ENCODE data around the gene ATF5.
"Not testable (repeated sequence)": the region's sequence is repeated elsewhere in the genome, so short reads cannot be mapped to it uniquely, and the experiment has no call there.

ATF5 gene

DNA sequence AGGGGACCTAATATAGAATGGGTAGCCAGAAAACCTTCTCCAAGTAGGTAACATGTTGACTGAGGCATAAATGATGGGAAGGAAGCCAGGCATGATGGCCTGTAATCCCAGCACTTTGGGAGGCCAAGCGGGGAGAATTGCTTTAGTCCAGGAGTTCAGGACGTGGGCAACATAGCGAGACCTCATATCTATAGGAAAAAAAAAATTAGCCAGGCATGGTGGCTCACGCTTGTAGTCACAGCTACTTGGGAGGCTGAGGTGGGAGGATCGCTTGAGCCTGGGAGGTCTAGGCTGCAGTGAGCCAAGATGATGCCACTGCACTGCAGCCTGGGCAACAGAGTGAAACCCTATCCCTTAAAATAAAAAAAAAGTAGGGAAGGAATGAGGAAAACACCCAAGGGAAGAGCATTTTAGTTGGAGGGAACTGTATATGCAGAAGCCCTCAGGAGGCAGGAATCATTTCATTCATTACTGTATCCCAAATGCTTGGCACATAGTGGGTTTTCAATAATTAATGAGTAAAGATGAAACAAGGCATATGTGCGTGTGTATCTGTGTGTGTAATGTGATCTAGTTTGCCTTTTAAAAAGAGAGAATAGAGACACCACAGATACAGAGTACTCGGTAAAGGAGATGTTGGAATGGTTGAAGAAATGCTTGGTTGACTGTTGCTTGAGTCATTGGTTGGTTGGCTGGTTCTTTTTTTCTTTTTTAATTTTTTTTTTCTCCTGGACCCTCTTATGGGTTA lies 2.5 kb downstream of the ATF5 start:
- WGBS, 2 experiments, result 92 to 94% methylated on average over 7 of the region's 7 CpGs
- peaks cover 16% of the 10 kb centered on the region for H3K36me3 ChIP-seq (ENCODE audit: control insufficient read depth, insufficient read depth, low read length)

DNA sequence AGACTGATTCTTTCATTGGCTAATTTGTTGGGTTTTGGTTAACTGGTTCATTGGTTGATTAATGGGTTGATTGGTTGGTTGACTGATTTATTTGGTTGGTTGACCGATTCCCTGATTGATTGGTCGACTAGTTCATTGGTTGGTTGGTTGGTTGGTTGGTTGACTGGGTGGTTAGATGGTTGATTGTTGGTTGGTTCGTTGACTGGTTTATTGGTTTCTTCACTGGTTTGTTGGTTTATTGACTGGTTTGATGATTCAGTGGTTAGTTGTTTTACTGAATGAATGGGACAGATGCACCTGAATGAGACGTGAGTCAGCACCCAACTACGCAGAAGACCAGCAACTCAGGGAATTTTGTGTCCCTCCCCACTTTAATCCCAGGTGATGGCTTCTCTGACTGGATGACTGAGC lies 3.0 kb downstream of the ATF5 start:
- Histone ChIP-seq H3K9me3 (ENCODE audit: control insufficient read depth, low read length) (no peaks in the 10 kb centered on the region), H3K4me3 (ENCODE audit: insufficient read depth, low read depth, low read length) (no peak overlapping the region), H3K27ac (ENCODE audit: insufficient read depth, low read depth, low read length, poor library complexity, severe bottlenecking) (no peak overlapping the region), H3K4me1 (ENCODE audit: control insufficient read depth, insufficient read depth, low read length) (peaks cover 7% of the 10 kb centered on the region), H3K27me3 (ENCODE audit: control insufficient read depth, insufficient read depth, low read length, poor library complexity, severe bottlenecking) (no peaks in the 10 kb centered on the region), H3K36me3 (ENCODE audit: control insufficient read depth, insufficient read depth, low read length) (peaks cover 10% of the 10 kb centered on the region)
- 89 to 94% methylated on average over 5 of the region's 5 CpGs for WGBS, 2 experiments

More for the DNA sequence above, 2.5 kb downstream of the ATF5 start:
- no peak overlapping the region for H3K27ac ChIP-seq (ENCODE audit: insufficient read depth, low read depth, low read length, poor library complexity, severe bottlenecking)
- H3K4me3 ChIP-seq (ENCODE audit: insufficient read depth, low read depth, low read length), result no peak overlapping the region
- peaks cover 10% of the 10 kb centered on the region for H3K4me1 ChIP-seq (ENCODE audit: control insufficient read depth, insufficient read depth, low read length)
- H3K9me3 ChIP-seq (ENCODE audit: control insufficient read depth, low read length), result no peaks in the 10 kb centered on the region
- H3K27me3 ChIP-seq (ENCODE audit: control insufficient read depth, insufficient read depth, low read length, poor library complexity, severe bottlenecking), result no peaks in the 10 kb centered on the region

DNA sequence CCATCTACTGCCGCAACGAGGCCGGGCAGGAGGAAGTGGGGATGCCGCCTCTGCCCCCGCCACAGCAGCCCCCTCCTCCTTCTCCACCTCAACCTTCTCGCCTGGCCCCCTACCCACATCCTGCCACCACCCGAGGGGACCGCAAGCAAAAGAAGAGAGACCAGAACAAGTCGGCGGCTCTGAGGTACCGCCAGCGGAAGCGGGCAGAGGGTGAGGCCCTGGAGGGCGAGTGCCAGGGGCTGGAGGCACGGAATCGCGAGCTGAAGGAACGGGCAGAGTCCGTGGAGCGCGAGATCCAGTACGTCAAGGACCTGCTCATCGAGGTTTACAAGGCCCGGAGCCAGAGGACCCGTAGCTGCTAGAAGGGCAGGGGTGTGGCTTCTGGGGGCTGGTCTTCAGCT lies 3.7 kb downstream of the ATF5 start:
- Histone ChIP-seq H3K27ac (ENCODE audit: insufficient read depth, low read depth, low read length, poor library complexity, severe bottlenecking) (no peak overlapping the region), H3K9me3 (ENCODE audit: control insufficient read depth, low read length) (no peaks in the 10 kb centered on the region), H3K36me3 (ENCODE audit: control insufficient read depth, insufficient read depth, low read length) (peaks cover 4% of the 10 kb centered on the region), H3K27me3 (ENCODE audit: control insufficient read depth, insufficient read depth, low read length, poor library complexity, severe bottlenecking) (no peaks in the 10 kb centered on the region), H3K4me3 (ENCODE audit: insufficient read depth, low read depth, low read length) (no peak overlapping the region), H3K4me1 (ENCODE audit: control insufficient read depth, insufficient read depth, low read length) (peaks cover 6% of the 10 kb centered on the region)
- 95 to 97% methylated on average over 25 of the region's 25 CpGs for WGBS, 2 experiments

DNA sequence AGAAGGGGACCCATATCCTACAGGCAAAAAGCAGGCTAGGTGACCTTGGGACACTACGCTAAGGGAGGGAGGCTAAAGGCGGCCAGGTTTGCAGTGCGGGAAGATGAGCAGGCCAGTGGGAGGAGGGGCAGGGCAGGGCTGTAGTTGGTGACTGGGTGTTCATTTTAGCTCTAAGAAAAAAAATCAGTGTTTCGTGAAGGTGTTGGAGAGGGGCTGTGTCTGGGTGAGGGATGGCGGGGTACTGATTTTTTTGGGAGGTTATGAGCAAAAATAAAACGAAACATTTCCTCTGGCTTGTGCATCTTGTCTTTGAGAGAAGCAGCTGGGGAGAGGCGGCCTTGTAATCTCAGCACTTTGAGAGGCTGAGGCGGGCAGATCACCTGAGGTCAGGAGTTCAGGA lies 4.6 kb downstream of the ATF5 start:
- 85 to 88% methylated on average over 8 of the region's 8 CpGs for WGBS, 2 experiments
- Histone ChIP-seq H3K36me3 (ENCODE audit: control insufficient read depth, insufficient read depth, low read length) (no peaks in the 10 kb centered on the region), H3K9me3 (ENCODE audit: control insufficient read depth, low read length) (no peaks in the 10 kb centered on the region), H3K27me3 (ENCODE audit: control insufficient read depth, insufficient read depth, low read length, poor library complexity, severe bottlenecking) (no peaks in the 10 kb centered on the region), H3K27ac (ENCODE audit: insufficient read depth, low read depth, low read length, poor library complexity, severe bottlenecking) (no peak overlapping the region), H3K4me1 (ENCODE audit: control insufficient read depth, insufficient read depth, low read length) (peaks cover 6% of the 10 kb centered on the region), H3K4me3 (ENCODE audit: insufficient read depth, low read depth, low read length) (no peak overlapping the region)

DNA sequence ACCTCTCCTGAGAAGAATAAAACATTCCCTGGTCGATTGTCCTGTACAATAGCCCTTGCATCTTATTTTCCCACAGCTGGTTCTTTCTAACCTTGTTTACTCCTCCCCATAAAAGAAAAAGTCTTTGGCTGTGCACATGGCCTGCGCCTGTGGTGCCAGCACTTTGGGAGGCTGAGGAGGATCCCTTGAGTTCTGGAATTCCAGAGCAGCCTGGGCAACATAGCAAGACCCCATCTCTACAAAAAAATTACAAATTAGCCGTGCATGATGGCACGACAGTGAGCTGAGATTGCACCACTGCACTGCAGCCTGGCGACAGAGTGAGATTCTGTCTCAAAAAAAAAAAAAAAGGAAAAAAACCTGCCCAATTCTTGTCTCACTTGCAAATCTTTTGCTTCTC lies 7.5 kb downstream of the ATF5 start:
- H3K9me3 ChIP-seq (ENCODE audit: control insufficient read depth, low read length), result no peaks in the 10 kb centered on the region
- no peaks in the 10 kb centered on the region for H3K36me3 ChIP-seq (ENCODE audit: control insufficient read depth, insufficient read depth, low read length)
- no peak overlapping the region for H3K4me3 ChIP-seq (ENCODE audit: insufficient read depth, low read depth, low read length)
- no peak overlapping the region for H3K27ac ChIP-seq (ENCODE audit: insufficient read depth, low read depth, low read length, poor library complexity, severe bottlenecking)
- no peaks in the 10 kb centered on the region for H3K27me3 ChIP-seq (ENCODE audit: control insufficient read depth, insufficient read depth, low read length, poor library complexity, severe bottlenecking)
- 85 to 89% methylated on average over 5 of the region's 5 CpGs for WGBS, 2 experiments
- H3K4me1 ChIP-seq (ENCODE audit: control insufficient read depth, insufficient read depth, low read length), result peaks cover 6% of the 10 kb centered on the region

DNA sequence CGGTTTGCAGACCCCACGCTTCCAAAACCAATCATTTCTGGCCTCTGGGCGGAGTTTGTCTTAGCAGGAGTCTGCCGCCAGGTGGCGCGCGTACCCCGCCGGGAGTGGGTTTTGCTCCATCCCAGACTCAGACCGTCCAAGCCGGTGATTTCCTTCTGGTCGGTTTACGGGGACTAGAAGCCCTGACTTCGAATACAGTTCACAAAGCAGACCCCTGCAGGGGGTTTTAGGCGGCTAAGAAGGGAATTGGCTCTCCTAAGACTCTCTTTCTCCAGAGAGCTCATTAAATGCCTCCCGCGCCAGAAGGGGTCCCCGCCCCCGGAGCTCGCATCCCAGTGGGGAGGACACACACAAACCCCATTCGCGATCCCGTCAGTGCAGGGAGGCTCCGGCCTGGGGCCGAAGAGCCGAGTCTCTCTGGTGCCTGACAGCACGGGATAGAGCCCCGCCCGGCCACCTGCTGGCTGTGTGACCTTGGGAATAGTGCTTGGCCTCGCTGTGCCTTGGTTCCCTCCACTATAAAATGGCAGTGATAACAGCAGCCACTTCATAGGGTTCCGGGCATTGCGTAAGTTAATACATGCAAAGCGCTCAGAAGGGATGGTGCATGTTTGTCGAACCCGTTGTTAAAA lies 8.9 kb downstream of the ATF5 start:
- 22 to 24% methylated on average over 35 of the region's 35 CpGs for WGBS, 2 experiments

DNA sequence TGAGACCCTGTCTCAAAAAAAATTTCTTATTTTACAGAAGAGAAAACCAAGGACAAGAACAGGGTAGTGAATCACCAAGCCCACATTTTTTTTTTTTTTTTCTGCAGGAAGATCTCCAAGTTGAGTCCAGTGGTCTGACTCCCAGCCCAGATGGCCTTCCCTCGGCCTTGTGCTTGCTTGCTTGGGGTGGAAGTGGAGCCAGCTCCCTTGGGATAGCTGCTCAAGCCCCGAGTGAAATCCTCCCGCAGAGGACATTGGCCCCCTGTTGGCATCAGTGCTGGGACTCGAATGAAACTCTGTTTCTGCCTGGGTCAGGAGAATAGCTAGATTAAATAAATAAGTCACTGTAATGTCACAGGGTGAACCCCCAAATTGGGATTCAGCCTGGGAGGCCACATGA lies 9.7 kb downstream of the ATF5 start:
- peaks cover 4% of the 10 kb centered on the region for H3K27me3 ChIP-seq (ENCODE audit: control insufficient read depth, insufficient read depth, low read length, poor library complexity, severe bottlenecking)
- H3K9me3 ChIP-seq (ENCODE audit: control insufficient read depth, low read length), result no peaks in the 10 kb centered on the region
- no peaks in the 10 kb centered on the region for H3K36me3 ChIP-seq (ENCODE audit: control insufficient read depth, insufficient read depth, low read length)
- no peak overlapping the region for H3K27ac ChIP-seq (ENCODE audit: insufficient read depth, low read depth, low read length, poor library complexity, severe bottlenecking)
- 85 to 91% methylated on average over 4 of the region's 4 CpGs for WGBS, 2 experiments
- H3K4me3 ChIP-seq (ENCODE audit: insufficient read depth, low read depth, low read length), result no peak overlapping the region
- peaks cover 6% of the 10 kb centered on the region for H3K4me1 ChIP-seq (ENCODE audit: control insufficient read depth, insufficient read depth, low read length)

More for the DNA sequence above, 8.9 kb downstream of the ATF5 start:
- Histone ChIP-seq H3K27ac (ENCODE audit: insufficient read depth, low read depth, low read length, poor library complexity, severe bottlenecking) (no peak overlapping the region), H3K36me3 (ENCODE audit: control insufficient read depth, insufficient read depth, low read length) (no peaks in the 10 kb centered on the region), H3K27me3 (ENCODE audit: control insufficient read depth, insufficient read depth, low read length, poor library complexity, severe bottlenecking) (no peaks in the 10 kb centered on the region), H3K9me3 (ENCODE audit: control insufficient read depth, low read length) (no peaks in the 10 kb centered on the region), H3K4me3 (ENCODE audit: insufficient read depth, low read depth, low read length) (peak overlapping the region; percentile 17), H3K4me1 (ENCODE audit: control insufficient read depth, insufficient read depth, low read length) (peaks cover 6% of the 10 kb centered on the region)

DNA sequence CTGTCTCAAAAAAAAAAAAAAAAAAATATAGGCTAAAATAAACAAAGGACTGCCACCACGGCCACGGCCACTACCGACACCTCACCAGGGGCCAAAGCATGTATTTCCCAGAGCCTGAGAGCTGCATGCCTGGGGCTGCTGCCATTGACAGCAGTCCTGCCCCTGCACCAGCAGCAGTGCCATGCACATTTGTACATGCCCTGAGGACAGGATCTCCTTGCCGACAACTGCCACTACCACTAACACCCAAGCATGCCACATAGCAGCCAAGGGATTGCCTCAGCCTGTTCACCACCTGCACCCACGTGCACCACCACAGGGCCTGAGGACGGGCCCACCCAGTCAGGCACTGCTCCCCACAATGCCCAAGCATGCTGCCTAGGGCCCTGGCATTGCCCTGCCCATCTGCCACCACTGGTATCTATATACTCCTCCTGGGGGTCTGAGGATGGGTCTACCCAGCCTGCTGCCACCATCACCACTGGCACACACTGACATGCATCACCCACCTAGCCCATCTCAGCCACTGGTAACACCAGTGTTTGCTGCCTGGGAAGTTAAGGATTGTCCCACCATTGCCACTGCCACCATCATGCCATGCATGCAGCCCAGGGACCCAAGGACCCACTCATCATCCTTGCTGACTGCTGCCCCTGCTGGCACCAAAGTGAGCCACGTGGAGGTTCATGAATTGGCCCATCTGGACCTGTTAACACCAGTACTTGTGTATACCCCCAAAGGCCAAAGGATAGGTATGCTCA lies 10.9 kb downstream of the ATF5 start:
- Histone ChIP-seq H3K27me3 (ENCODE audit: control insufficient read depth, insufficient read depth, low read length, poor library complexity, severe bottlenecking) (peaks cover 4% of the 10 kb centered on the region), H3K27ac (ENCODE audit: insufficient read depth, low read depth, low read length, poor library complexity, severe bottlenecking) (no peak overlapping the region), H3K4me1 (ENCODE audit: control insufficient read depth, insufficient read depth, low read length) (peaks cover 6% of the 10 kb centered on the region), H3K36me3 (ENCODE audit: control insufficient read depth, insufficient read depth, low read length) (no peaks in the 10 kb centered on the region), H3K9me3 (ENCODE audit: control insufficient read depth, low read length) (no peaks in the 10 kb centered on the region), H3K4me3 (ENCODE audit: insufficient read depth, low read depth, low read length) (no peak overlapping the region)
- 82 to 83% methylated on average over 7 of the region's 7 CpGs for WGBS, 2 experiments

DNA sequence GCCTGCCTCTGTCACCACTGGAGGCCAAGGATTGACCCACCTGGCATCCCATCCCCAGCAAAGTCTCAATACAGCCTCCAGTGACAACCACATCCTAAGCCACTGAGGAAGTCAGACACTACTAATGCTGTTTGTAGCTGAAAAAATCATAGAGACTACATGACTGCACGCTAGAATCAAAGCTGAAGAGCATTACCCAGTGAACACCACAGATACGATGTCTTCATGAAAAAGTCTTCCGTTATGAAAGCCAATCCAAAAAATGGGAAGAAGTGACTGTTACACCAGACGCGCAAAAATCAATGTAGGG lies 11.4 kb downstream of the ATF5 start:
- Histone ChIP-seq H3K27ac (ENCODE audit: insufficient read depth, low read depth, low read length, poor library complexity, severe bottlenecking) (no peak overlapping the region), H3K36me3 (ENCODE audit: control insufficient read depth, insufficient read depth, low read length) (no peaks in the 10 kb centered on the region), H3K4me3 (ENCODE audit: insufficient read depth, low read depth, low read length) (no peak overlapping the region), H3K4me1 (ENCODE audit: control insufficient read depth, insufficient read depth, low read length) (peaks cover 6% of the 10 kb centered on the region), H3K9me3 (ENCODE audit: control insufficient read depth, low read length) (no peaks in the 10 kb centered on the region), H3K27me3 (ENCODE audit: control insufficient read depth, insufficient read depth, low read length, poor library complexity, severe bottlenecking) (peaks cover 4% of the 10 kb centered on the region)
- 95% methylated on average over 5 of the region's 5 CpGs for WGBS, 2 experiments

DNA sequence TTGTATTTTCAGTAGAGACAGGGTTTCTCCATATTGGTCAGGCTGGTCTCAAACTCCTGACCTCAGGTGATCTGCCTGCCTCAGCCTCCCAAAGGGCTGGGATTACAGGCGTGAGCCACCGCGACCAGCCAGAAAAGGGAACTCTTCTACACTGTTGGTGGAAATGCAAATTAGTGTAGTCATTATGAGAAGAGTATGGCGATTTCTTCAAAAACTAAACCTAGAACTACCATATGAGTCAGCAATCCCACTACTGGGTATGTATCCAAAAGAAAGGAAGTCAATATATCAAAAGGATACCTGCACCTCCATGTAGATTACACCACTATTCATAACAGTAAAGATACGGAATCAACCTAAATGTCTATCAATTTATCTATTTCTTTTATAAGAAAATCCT lies 15.6 kb downstream of the ATF5 start:
- not testable (repeated sequence) for H3K27me3 ChIP-seq (ENCODE audit: control insufficient read depth, insufficient read depth, low read length, poor library complexity, severe bottlenecking); H3K9me3 ChIP-seq (ENCODE audit: control insufficient read depth, low read length); H3K27ac ChIP-seq (ENCODE audit: insufficient read depth, low read depth, low read length, poor library complexity, severe bottlenecking); H3K4me3 ChIP-seq (ENCODE audit: insufficient read depth, low read depth, low read length); H3K4me1 ChIP-seq (ENCODE audit: control insufficient read depth, insufficient read depth, low read length); H3K36me3 ChIP-seq (ENCODE audit: control insufficient read depth, insufficient read depth, low read length)
- 86 to 87% methylated on average over 4 to 5 of the region's 5 CpGs for WGBS, 2 experiments

All from ectodermal cell (in vitro differentiated cells).